ENCODE measurements around the gene VAV1.

VAV1 gene

DNA sequence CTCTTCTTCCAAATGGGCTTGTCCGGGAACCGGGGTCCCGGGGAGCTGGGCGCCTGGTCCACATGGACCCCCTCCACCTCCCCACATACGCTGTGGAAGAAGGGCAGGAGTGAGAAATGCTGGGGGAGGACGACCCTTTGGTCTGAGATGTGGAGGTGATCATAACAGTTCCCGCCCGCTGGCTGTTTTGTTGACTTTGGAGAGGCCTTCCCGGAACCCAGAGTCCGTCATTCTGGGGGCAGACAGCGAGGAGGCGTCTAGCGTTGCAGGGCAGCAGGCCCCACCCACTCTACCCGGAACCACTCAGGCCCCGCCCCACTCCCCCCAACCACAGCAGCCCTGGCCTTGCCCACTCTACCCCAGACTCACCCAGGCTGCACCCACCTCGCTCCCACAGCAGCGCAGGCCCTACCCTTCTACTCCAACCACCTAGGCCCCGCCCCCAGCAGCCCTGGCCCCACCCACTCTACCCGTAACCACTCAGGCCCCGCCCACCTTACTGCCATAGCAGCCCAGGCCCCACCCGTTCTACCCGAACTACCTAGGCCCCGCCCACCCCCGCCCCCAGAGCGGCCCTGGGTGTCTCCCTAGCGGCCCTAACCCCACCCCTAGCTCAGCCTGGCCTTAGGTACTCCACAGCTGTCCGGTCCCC lies 42.2 kb upstream of the VAV1 start:
- H3K36me3 ChIP-seq (ENCODE audit: control insufficient read depth in 1 of 2, insufficient read depth in 2 of 2, low read depth in 1 of 2, low read length in 2 of 2) = peaks cover 39 to 51% of the 10 kb centered on the region in 2 experiments
- H3K18ac ChIP-seq (ENCODE audit: low read depth in 1 of 2, low read length in 2 of 2) = no peak overlapping the region
- no peak overlapping the region for H3K4me3 ChIP-seq (ENCODE audit: insufficient read depth in 1 of 2, low read depth in 1 of 2, low read length in 2 of 2)
- H2BK5ac ChIP-seq (ENCODE audit: low read depth, low read length, poor library complexity, severe bottlenecking) = peak overlapping the region; percentile 35
- H3K23ac ChIP-seq (ENCODE audit: low read length in 2 of 2) = no peak overlapping the region
- no peaks in the 10 kb centered on the region for H3K9me3 ChIP-seq (ENCODE audit: control insufficient read depth, low read length)
- no peak overlapping the region for H3K14ac ChIP-seq (ENCODE audit: low read length in 2 of 2)
- H3K4me1 ChIP-seq (ENCODE audit: control insufficient read depth, insufficient read depth, low read depth, low read length) = peaks cover 25% of the 10 kb centered on the region
- no peak overlapping the region for H3K4me2 ChIP-seq (ENCODE audit: low read length, poor library complexity, severe bottlenecking)
- H2BK15ac ChIP-seq (ENCODE audit: low read depth, poor library complexity, severe bottlenecking) = no peak overlapping the region
- no peak overlapping the region for H3K9ac ChIP-seq (ENCODE audit: low read length)
- peaks cover 21% of the 10 kb centered on the region for H3K79me1 ChIP-seq (replicated peaks; ENCODE audit: low read length, poor library complexity, severe bottlenecking)
- H2AK5ac ChIP-seq (ENCODE audit: low read length, severe bottlenecking) = no peak overlapping the region
- no peak overlapping the region for H3K4ac ChIP-seq (ENCODE audit: low read depth in 1 of 2, low read length in 2 of 2)
- H3K27ac ChIP-seq (ENCODE audit: low read length, poor library complexity, severe bottlenecking) = no peak overlapping the region
- H4K91ac ChIP-seq (ENCODE audit: low read length) = no peak overlapping the region
- H2AFZ ChIP-seq (ENCODE audit: low read depth, low read length) = no peak overlapping the region
- no peak for DNase-seq
- no peak overlapping the region for H4K8ac ChIP-seq (ENCODE audit: low read length)
- WGBS = 81% methylated on average over 19 of the region's 27 CpGs
- no peak overlapping the region for H2BK12ac ChIP-seq (ENCODE audit: low read length in 2 of 2)
- H2BK120ac ChIP-seq (ENCODE audit: low read depth, low read length) = no peak overlapping the region
- no peaks in the 10 kb centered on the region for H3K27me3 ChIP-seq (ENCODE audit: control insufficient read depth in 1 of 2, insufficient read depth in 1 of 2, low read length in 2 of 2)

DNA sequence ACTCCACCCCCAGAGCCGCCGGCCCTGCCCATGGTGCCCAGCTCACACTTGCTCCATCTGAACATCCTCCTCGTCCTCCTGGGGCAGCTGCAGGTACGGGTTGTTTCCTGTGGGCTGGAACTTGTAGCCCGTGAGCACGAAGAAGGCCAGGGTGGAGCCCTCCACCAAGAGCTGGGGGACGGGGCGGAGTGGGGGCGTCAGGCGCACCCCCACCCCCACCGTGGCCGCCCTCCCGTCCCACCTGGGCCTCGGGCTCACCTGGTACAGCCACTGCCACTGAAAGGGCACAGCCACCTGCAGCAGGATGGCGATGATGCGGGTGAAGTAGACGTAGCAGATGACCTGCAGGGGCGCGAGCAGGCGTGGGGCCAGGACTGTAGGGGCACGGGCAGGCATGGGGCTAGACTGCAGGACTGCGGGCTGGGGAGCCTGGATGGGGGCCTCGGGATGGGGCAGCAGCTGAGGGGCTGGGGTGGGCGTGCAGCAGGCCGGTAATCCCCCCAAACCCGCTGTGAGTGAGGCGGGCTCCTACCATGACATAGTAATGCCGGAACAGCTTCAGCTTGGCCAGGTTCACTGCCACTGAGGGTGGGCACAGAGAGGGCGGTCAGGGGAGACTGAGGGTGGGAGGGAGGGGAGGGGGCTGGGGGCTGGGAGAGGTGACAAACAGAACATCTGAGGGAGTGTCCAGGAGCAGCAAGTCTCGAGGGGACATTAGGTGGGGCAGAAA lies 41.4 kb upstream of the VAV1 start:
- DNase-seq = no peak
- no peak overlapping the region for H3K4me2 ChIP-seq (ENCODE audit: low read length, poor library complexity, severe bottlenecking)
- H3K4me3 ChIP-seq (ENCODE audit: insufficient read depth in 1 of 2, low read depth in 1 of 2, low read length in 2 of 2) = no peak overlapping the region
- H3K14ac ChIP-seq (ENCODE audit: low read length in 2 of 2) = no peak overlapping the region
- no peak overlapping the region for H3K18ac ChIP-seq (ENCODE audit: low read depth in 1 of 2, low read length in 2 of 2)
- no peak overlapping the region for H2AK5ac ChIP-seq (ENCODE audit: low read length, severe bottlenecking)
- H3K79me1 ChIP-seq (replicated peaks; ENCODE audit: low read length, poor library complexity, severe bottlenecking) = peaks cover 23% of the 10 kb centered on the region
- H3K9me3 ChIP-seq (ENCODE audit: control insufficient read depth, low read length) = no peaks in the 10 kb centered on the region
- no peak overlapping the region for H4K8ac ChIP-seq (ENCODE audit: low read length)
- no peak overlapping the region for H3K9ac ChIP-seq (ENCODE audit: low read length)
- H4K91ac ChIP-seq (ENCODE audit: low read length) = no peak overlapping the region
- no peak overlapping the region for H3K4ac ChIP-seq (ENCODE audit: low read depth in 1 of 2, low read length in 2 of 2)
- peaks cover 25% of the 10 kb centered on the region for H3K4me1 ChIP-seq (ENCODE audit: control insufficient read depth, insufficient read depth, low read depth, low read length)
- no peak overlapping the region for H3K23ac ChIP-seq (ENCODE audit: low read length in 2 of 2)
- peaks cover 40 to 53% of the 10 kb centered on the region in 2 experiments for H3K36me3 ChIP-seq (ENCODE audit: control insufficient read depth in 1 of 2, insufficient read depth in 2 of 2, low read depth in 1 of 2, low read length in 2 of 2)
- H2AFZ ChIP-seq (ENCODE audit: low read depth, low read length) = no peak overlapping the region
- H2BK12ac ChIP-seq (ENCODE audit: low read length in 2 of 2) = no peak overlapping the region
- no peaks in the 10 kb centered on the region for H3K27me3 ChIP-seq (ENCODE audit: control insufficient read depth in 1 of 2, insufficient read depth in 1 of 2, low read length in 2 of 2)
- no peak overlapping the region for H2BK120ac ChIP-seq (ENCODE audit: low read depth, low read length)
- 95% methylated on average over 30 of the region's 30 CpGs for WGBS
- H3K27ac ChIP-seq (ENCODE audit: low read length, poor library complexity, severe bottlenecking) = no peak overlapping the region
- no peak overlapping the region for H2BK5ac ChIP-seq (ENCODE audit: low read depth, low read length, poor library complexity, severe bottlenecking)
- no peak overlapping the region for H2BK15ac ChIP-seq (ENCODE audit: low read depth, poor library complexity, severe bottlenecking)

DNA sequence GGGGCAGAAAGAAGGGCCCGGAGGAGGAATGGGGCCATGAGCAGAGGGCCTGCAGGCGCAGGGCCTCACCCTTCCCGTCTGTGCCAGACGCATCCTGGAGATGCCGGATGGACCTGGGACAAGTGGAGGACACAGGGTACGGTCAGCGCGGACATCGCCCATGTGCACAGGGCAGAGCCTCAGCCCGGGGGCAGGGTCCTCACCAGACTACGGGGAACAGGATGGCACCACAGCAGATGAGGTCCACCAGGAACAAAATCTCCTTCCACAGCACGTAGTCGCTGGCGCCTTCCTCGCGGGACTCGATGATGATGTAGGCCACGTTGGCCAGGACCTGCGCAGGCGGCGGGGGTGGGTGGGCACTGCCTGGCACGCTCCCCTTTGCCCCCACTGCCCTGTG lies 40.7 kb upstream of the VAV1 start:
- Histone ChIP-seq H3K18ac (ENCODE audit: low read depth in 1 of 2, low read length in 2 of 2) (no peak overlapping the region), H3K4me3 (ENCODE audit: insufficient read depth in 1 of 2, low read depth in 1 of 2, low read length in 2 of 2) (no peak overlapping the region), H2AK5ac (ENCODE audit: low read length, severe bottlenecking) (no peak overlapping the region), H4K8ac (ENCODE audit: low read length) (no peak overlapping the region), H2BK120ac (ENCODE audit: low read depth, low read length) (no peak overlapping the region), H3K23ac (ENCODE audit: low read length in 2 of 2) (no peak overlapping the region), H3K27ac (ENCODE audit: low read length, poor library complexity, severe bottlenecking) (no peak overlapping the region), H2AFZ (ENCODE audit: low read depth, low read length) (no peak overlapping the region), H4K91ac (ENCODE audit: low read length) (peak overlapping the region; percentile 49), H3K36me3 (ENCODE audit: control insufficient read depth in 1 of 2, insufficient read depth in 2 of 2, low read depth in 1 of 2, low read length in 2 of 2) (peaks cover 40 to 53% of the 10 kb centered on the region in 2 experiments), H2BK12ac (ENCODE audit: low read length in 2 of 2) (no peak overlapping the region), H3K79me1 (replicated peaks; ENCODE audit: low read length, poor library complexity, severe bottlenecking) (peaks cover 26% of the 10 kb centered on the region), H3K4me2 (ENCODE audit: low read length, poor library complexity, severe bottlenecking) (no peak overlapping the region), H3K14ac (ENCODE audit: low read length in 2 of 2) (no peak overlapping the region), H3K27me3 (ENCODE audit: control insufficient read depth in 1 of 2, insufficient read depth in 1 of 2, low read length in 2 of 2) (no peaks in the 10 kb centered on the region), H2BK15ac (ENCODE audit: low read depth, poor library complexity, severe bottlenecking) (no peak overlapping the region), H3K9ac (ENCODE audit: low read length) (no peak overlapping the region), H2BK5ac (ENCODE audit: low read depth, low read length, poor library complexity, severe bottlenecking) (no peak overlapping the region), H3K9me3 (ENCODE audit: control insufficient read depth, low read length) (no peaks in the 10 kb centered on the region), H3K4ac (ENCODE audit: low read depth in 1 of 2, low read length in 2 of 2) (no peak overlapping the region), H3K4me1 (ENCODE audit: control insufficient read depth, insufficient read depth, low read depth, low read length) (peaks cover 29% of the 10 kb centered on the region)
- DNase-seq = no peak
- WGBS = 94% methylated on average over 22 of the region's 22 CpGs

DNA sequence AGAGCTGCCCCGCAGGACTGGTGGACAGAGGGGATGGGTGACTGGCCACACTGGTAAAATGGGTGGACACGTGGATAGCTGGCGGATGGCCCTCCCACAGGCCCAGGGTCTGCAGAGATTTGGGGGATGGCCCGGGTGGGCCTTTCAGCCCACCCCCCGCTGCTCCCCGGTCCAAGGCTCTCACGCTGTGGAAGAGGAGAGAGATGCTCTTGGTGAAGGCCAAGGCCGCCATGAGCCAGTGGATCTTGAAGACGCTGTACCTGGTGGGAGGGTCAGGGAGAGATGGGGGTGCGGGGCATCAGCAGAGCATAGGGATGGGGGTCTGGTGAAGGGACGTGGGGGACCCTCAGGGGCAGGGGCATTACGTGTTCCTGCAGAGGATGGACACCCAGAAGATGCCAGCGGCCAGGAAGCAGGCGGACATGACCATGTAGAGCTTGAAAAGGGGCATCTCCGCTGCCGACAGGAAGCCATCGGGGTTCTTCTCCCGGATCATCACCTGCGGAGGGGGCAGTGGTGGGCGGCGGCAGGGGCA lies 39.6 kb upstream of the VAV1 start:
- Histone ChIP-seq H3K14ac (ENCODE audit: low read length in 2 of 2) (no peak overlapping the region), H3K4ac (ENCODE audit: low read depth in 1 of 2, low read length in 2 of 2) (no peak overlapping the region), H3K4me3 (ENCODE audit: insufficient read depth in 1 of 2, low read depth in 1 of 2, low read length in 2 of 2) (no peak overlapping the region), H3K4me1 (ENCODE audit: control insufficient read depth, insufficient read depth, low read depth, low read length) (peaks cover 30% of the 10 kb centered on the region), H3K79me1 (replicated peaks; ENCODE audit: low read length, poor library complexity, severe bottlenecking) (peaks cover 27% of the 10 kb centered on the region), H3K27me3 (ENCODE audit: control insufficient read depth in 1 of 2, insufficient read depth in 1 of 2, low read length in 2 of 2) (no peaks in the 10 kb centered on the region), H2BK15ac (ENCODE audit: low read depth, poor library complexity, severe bottlenecking) (no peak overlapping the region), H3K23ac (ENCODE audit: low read length in 2 of 2) (no peak overlapping the region), H3K9ac (ENCODE audit: low read length) (no peak overlapping the region), H3K36me3 (ENCODE audit: control insufficient read depth in 1 of 2, insufficient read depth in 2 of 2, low read depth in 1 of 2, low read length in 2 of 2) (peaks cover 40 to 53% of the 10 kb centered on the region in 2 experiments), H2BK5ac (ENCODE audit: low read depth, low read length, poor library complexity, severe bottlenecking) (no peak overlapping the region), H4K8ac (ENCODE audit: low read length) (no peak overlapping the region), H2AFZ (ENCODE audit: low read depth, low read length) (no peak overlapping the region), H3K27ac (ENCODE audit: low read length, poor library complexity, severe bottlenecking) (no peak overlapping the region), H2BK120ac (ENCODE audit: low read depth, low read length) (no peak overlapping the region), H3K4me2 (ENCODE audit: low read length, poor library complexity, severe bottlenecking) (no peak overlapping the region), H3K18ac (ENCODE audit: low read depth in 1 of 2, low read length in 2 of 2) (no peak overlapping the region), H3K9me3 (ENCODE audit: control insufficient read depth, low read length) (no peaks in the 10 kb centered on the region), H2BK12ac (ENCODE audit: low read length in 2 of 2) (no peak overlapping the region), H2AK5ac (ENCODE audit: low read length, severe bottlenecking) (no peak overlapping the region), H4K91ac (ENCODE audit: low read length) (no peak overlapping the region)
- DNase-seq = no peak
- 98% methylated on average over 21 of the region's 21 CpGs for WGBS
